GM19438 (cell line): ENCODE results near the gene MYH9.
"Not testable (repeated sequence)": the region's sequence is repeated elsewhere in the genome, so short reads cannot be mapped to it uniquely, and the experiment has no call there.

ENCODE experiments used
- ATAC-seq: cut with Tn5 transposase; IDR thresholded peaks from one replicate; pipeline ENCODE4 v1.9.1; 2021; ENCODE audit warnings: low read depth; ENCODE audit not compliant: unreplicated experiment

Gene MYH9

GRCh38 chr22:36387959-36388726 lies at the start of gene MYH9:
MYH9 (minus strand) TSS chr22:36387967; CDS start chr22:36349236, 38,731 bp downstream.
- ATAC-seq, result peak; percentile 65

- ATAC-seq, result peak; percentile 61
Observed at GRCh38 chr22:36435516-36436415, 48.0 kb upstream of the MYH9 start.

- no peak for ATAC-seq
Observed at GRCh38 chr22:36433318-36434231, 45.8 kb upstream of the MYH9 start.

GRCh38 chr22:36432592-36433317 lies 45.0 kb upstream of the MYH9 start:
- ATAC-seq, result no peak

- no peak for ATAC-seq
Observed at GRCh38 chr22:36431977-36432376, 44.2 kb upstream of the MYH9 start.

- no peak for ATAC-seq
Observed at GRCh38 chr22:36430863-36431262, 43.1 kb upstream of the MYH9 start.

GRCh38 chr22:36427952-36428351 lies 40.2 kb upstream of the MYH9 start:
- not testable (repeated sequence) for ATAC-seq

GRCh38 chr22:36425977-36426523 lies 38.3 kb upstream of the MYH9 start:
- ATAC-seq, result no peak

- no peak for ATAC-seq
Observed at GRCh38 chr22:36424901-36425579, 37.3 kb upstream of the MYH9 start.

- ATAC-seq, result not testable (repeated sequence)
Observed at GRCh38 chr22:36424466-36424865, 36.7 kb upstream of the MYH9 start.

- no peak for ATAC-seq
Observed at GRCh38 chr22:36423461-36424404, 36.0 kb upstream of the MYH9 start.

- no peak for ATAC-seq
Observed at GRCh38 chr22:36422287-36423014, 34.7 kb upstream of the MYH9 start.

GRCh38 chr22:36419912-36420882 lies 32.4 kb upstream of the MYH9 start:
- ATAC-seq, result no peak

- ATAC-seq, result peak; percentile 69
Observed at GRCh38 chr22:36419177-36419911, 31.6 kb upstream of the MYH9 start.

GRCh38 chr22:36417281-36417686 lies 29.5 kb upstream of the MYH9 start:
- no peak for ATAC-seq
